Measurements from ENCODE around the gene RBM22.

The RBM22 gene

GRCh38 chr5:150653145-150653761, 47.6 kb downstream of the RBM22 start:
- DNase-seq: no peak

DNA sequence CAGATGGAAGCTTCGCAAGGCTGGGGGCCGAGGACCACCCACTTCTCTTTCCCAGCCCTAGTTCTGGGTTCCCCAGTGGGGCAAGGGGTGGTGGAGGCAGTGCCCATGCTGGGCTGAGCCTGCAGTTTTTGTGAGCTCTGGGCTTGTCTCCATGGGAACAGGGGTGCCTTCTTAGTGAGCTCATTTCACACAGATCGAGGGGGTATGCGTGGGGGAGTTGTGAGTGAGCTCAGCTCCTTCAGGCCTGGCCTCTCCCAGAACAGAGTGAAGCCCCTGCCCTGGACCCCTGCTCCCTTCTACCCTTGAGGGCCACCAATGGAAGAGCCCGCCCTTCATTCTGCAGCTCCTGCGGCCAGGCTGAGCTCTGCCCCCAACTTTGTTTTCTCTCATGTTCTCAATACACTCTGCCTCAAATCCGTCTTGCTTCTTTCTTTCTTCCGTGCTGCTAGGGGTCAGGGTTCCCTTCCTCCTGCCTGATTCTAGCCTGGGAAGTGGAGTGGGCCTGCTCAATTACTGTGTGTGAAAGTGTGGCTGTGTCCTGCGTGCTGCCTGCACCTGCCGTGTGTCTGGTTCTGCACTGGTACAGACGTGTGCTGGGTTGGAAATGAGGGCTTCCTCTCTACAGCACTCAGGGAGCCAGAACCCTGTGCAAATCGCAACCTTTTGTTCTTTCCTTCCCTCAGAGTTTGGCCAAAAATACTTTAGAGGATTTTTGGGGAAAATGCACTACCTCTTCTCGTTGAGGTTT, 48.8 kb downstream of the RBM22 start:
- no peak for DNase-seq

GRCh38 chr5:150651382-150651781, 49.5 kb downstream of the RBM22 start:
- DNase-seq: no peak

GRCh38 chr5:150650021-150651006, 50.5 kb downstream of the RBM22 start:
- DNase-seq: no peak

GRCh38 chr5:150649108-150650020, 51.5 kb downstream of the RBM22 start:
- DNase-seq: no peak

DNA sequence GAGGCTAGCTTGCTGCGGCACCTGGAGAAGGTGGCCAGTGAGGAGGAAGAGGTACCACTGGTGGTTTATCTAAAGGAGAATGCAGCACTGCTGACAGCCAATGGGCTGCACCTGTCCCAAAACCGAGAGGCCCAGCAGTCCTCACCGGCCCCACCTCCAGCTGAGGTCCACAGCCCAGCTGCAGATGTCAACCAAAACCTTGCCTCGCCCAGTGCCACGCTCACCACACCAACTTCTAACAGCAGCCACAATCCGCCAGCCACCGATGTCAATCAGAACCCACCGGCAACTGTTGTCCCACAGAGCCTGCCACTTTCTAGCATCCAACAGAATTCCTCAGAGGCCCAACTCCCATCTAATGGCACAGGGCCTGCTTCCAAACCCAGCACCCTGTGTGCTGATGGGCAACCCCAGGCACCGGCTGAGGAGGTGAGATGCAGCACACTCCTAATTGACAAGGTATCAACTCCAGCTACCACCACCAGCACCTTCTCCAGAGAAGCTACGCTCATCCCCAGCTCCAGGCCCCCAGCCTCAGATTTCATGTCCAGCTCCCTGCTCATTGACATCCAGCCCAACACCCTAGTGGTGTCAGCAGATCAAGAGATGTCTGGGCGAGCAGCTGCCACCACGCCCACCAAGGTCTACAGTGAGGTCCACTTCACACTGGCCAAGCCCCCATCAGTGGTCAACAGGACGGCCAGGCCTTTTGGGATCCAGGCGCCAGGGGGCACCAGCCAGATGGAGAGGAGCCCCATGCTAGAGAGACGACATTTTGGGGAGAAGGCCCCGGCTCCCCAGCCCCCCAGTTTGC, 52.4 kb downstream of the RBM22 start:
- DNase-seq: no peak

DNA sequence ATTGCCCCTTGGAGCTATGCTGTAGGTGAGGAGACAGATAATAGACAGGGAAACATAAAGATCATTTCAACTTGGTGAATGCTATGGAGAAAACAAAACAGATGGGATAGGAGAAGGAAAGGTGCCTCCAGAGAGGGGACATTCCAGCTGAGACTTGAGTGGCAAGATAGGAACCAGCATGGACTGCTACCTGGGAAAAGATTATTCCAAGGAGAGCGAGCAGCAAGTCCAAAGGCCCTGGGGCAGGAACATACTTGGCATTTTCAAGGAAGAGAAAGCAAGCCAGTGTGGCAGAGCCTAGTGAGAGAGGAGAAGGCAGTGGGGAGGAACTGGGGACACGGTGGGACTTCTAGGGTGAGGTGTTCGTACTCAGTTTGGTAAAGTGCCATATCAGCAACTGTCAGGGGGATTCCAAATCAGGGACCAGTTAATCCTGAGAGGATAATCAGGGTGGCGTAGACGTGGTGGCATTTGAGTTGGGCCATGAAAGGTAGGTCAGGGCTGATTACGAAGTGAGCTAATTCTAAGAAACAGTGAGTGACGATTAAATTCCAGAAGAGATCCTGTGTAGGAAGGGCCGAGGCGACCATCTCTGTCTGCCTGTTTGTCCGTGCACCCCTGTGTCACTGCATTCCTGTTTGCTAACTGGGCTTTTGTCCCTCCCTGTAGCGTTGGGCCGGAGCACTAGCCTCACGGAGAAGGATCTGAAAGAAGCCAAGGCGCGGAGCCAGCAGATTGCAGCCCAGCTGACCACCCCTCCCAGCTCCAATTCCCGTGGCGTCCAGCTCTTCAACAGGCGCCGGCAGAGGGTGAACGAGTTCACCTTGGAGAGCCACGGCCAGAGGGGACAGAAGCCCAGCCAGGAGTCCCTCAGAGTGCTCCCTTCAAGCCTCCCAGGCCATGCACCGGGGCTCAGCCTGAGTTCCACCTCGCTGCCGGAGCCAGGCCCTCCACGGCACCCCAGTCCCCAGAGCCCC, 53.3 kb downstream of the RBM22 start:
- DNase-seq: peak in 4 of 56 donors; percentile 20 to 36 (median 28)

- DNase-seq: peak in 1 of 56 donors; percentile 35
These were observed 55.7 kb downstream of the RBM22 start for GRCh38 chr5:150645070-150645700.

GRCh38 chr5:150644514-150644913, 56.3 kb downstream of the RBM22 start:
- no peak for DNase-seq

GRCh38 chr5:150644058-150644457, 56.8 kb downstream of the RBM22 start:
- no peak for DNase-seq

- DNase-seq: no peak
These were observed 57.7 kb downstream of the RBM22 start for GRCh38 chr5:150642991-150643710.

DNA sequence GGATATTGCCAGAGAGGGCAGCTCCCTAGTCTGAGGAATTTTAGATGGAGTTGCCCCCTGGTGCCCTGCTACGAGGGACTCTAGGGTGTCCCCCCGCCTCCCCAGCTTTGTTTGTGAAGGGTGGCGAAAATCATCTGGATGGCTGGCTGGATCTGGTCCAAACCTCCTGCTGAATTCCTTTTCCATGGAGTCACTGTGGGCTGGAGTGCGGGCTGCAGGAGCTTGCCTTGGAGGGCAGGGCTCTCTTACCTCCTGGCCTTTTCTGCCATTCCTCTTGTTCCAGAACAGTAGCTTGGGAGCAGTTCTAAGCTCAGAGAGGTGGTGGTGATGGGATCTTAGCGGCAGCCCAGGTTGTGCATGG, 58.3 kb downstream of the RBM22 start:
- DNase-seq: no peak

DNA sequence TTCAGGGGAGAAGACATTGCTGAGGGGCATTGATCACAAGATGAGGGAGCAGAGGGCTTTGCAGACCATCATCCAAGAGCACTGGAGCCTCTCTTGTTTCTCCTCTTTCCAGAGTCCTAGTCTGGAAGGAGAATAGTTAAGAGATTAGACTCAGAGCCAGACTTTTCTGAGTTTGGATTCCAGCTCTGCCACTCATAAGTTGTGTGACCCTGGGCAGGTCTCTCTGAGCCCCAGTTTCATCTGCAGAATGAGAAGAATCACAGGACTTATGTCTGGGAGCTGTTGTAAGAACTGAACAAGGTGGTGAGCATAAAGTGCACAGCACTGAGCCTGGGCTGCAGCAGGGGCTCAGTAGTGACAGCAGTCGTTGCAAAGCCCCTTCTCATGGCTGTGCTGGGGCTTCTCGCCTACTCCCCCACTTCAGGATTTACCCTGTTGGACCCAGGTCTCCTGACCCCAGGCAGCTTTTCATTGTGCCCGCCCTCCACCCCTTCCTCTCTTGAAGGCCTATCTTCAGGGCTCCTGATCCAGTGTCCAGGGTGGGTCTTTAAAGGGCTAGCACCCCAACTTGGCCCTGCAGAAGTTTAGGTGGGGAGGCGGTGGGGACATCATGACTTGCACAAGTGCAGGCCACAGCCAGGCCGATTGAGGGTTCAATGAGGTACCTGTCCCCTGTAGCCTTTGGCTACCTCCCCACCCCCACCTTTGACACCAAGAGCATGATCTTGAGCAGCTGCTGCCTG, 58.9 kb downstream of the RBM22 start:
- no peak for DNase-seq

DNA sequence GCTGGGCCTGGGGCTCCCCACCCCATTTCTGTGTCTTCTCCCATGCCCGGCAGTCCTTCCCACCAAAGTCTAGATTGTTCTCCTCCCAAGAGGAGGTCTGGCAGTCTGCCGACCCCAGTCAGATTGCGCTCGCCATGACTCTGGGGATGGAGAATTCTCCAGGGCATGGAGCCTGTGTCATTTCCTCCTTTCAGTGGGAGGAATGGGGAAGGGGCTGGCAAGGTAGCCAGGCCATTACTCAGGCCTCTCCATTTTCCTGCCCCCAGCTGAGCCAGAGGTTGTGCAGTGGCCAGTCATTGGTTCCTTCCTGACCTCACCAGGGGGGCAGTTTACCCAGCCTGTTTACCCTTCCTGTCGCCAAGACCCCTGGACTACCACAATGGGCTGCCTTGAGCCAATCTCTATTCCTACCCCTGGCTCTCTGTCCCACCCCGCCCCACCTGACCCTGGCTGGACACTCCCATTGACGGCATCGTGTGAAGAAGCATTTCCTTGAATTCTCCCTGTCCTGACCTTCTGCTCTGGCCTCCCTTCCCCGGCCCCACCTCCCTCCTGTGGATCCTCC, 59.8 kb downstream of the RBM22 start:
- DNase-seq: no peak
